A673 (cell line): ENCODE measurements around the gene OXSM.

Source experiments
- CTCF ChIP-seq: fragments of 300-800, 200-600 bp; sonication (generic); conservative IDR thresholded peaks from 2 replicates; pipeline ENCODE4 v1.5.1; 2017; ENCODE audit warnings: low read depth, mild to moderate bottlenecking, antibody characterized with exemption, low read length, moderate library complexity, mixed read lengths
- EZH2 ChIP-seq: fragments of 200-600 bp; sonication (generic); IDR thresholded peaks from 2 replicates; pipeline ENCODE4 v1.6.1; 2017; ENCODE audit warnings: borderline replicate concordance, low read depth, mild to moderate bottlenecking, mixed read lengths, antibody characterized with exemption, low read length; ENCODE audit not compliant: poor library complexity, severe bottlenecking

GRCh38 chr3:25780618-25781017 lies 9.3 kb upstream of the OXSM start:
- TF ChIP-seq EZH2 (no peak), CTCF (no peak)
